ENCODE data around the gene HPS4. TPM values are rescaled to one million over a fixed set of nuclear protein-coding genes. Genes with fewer than 3 reads are reported as not detected.
A peak's percentile ranks its signal among the peaks of the same experiment; 100 is the strongest.

HPS4 gene
- total and polyA plus RNA-seq, 11 donors, result 6.2 to 15.0 (median 9.3) TPM

- Histone ChIP-seq H3K4me1 (peaks cover 0 to 6% (median 0%) of the 10 kb centered on the region in 12 donors), H3K9me3 (no peaks in the 10 kb centered on the region), H3K36me3 (peaks cover under 1 to 87% (median 71%) of the 10 kb centered on the region in 9 donors), H3K27me3 (no peaks in the 10 kb centered on the region), H3K27ac (no peak overlapping the region), H3K4me3 (no peak overlapping the region)
- no peak for ATAC-seq
- 95 to 96% (median 96%) methylated on average over 26 of the region's 26 CpGs for WGBS, 4 donors
- intact Hi-C loops (cut with DNase I), result loop anchor here in 1 of 10 donors (10.0 kb wide), 1 partner anchor 53 kb away; no protein-coding TSS in a partner anchor
- TF ChIP-seq, protein P1, sequence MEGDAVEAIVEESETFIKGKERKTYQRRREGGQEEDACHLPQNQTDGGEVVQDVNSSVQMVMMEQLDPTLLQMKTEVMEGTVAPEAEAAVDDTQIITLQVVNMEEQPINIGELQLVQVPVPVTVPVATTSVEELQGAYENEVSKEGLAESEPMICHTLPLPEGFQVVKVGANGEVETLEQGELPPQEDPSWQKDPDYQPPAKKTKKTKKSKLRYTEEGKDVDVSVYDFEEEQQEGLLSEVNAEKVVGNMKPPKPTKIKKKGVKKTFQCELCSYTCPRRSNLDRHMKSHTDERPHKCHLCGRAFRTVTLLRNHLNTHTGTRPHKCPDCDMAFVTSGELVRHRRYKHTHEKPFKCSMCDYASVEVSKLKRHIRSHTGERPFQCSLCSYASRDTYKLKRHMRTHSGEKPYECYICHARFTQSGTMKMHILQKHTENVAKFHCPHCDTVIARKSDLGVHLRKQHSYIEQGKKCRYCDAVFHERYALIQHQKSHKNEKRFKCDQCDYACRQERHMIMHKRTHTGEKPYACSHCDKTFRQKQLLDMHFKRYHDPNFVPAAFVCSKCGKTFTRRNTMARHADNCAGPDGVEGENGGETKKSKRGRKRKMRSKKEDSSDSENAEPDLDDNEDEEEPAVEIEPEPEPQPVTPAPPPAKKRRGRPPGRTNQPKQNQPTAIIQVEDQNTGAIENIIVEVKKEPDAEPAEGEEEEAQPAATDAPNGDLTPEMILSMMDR (IDR thresholded peaks at IDR 0.05), result no peak
- no peak for TF ChIP-seq POLR2A (IDR thresholded peaks at IDR 0.05)
- DNase-seq, result no peak
Observed at GRCh38 chr22:26457661-26458272, 25.8 kb downstream of the HPS4 start.

- DNase-seq (peak in 1 of 5 donors; percentile 9), ATAC-seq (no peak)
- no peaks in the 10 kb centered on the region for H3K9me3 ChIP-seq
- no peaks in the 10 kb centered on the region for H3K27me3 ChIP-seq
- 77 to 89% (median 85%) methylated on average over 5 of the region's 5 CpGs for WGBS, 4 donors
- no peak overlapping the region for H3K4me3 ChIP-seq
- H3K4me1 ChIP-seq, result peaks cover 0 to under 1% (median 0%) of the 10 kb centered on the region in 12 donors
- peaks cover 3 to 76% (median 66%) of the 10 kb centered on the region in 9 donors for H3K36me3 ChIP-seq
- H3K27ac ChIP-seq, result no peak overlapping the region
- intact Hi-C loops (cut with DNase I), result loop anchor here in 1 of 10 donors (10.0 kb wide), 1 partner anchor 49 kb away; no protein-coding TSS in a partner anchor
- TF ChIP-seq, protein P1 (IDR thresholded peaks at IDR 0.05), result no peak
- no peak for TF ChIP-seq POLR2A (IDR thresholded peaks at IDR 0.05)
Observed at GRCh38 chr22:26453812-26454500, 29.6 kb downstream of the HPS4 start.

DNA sequence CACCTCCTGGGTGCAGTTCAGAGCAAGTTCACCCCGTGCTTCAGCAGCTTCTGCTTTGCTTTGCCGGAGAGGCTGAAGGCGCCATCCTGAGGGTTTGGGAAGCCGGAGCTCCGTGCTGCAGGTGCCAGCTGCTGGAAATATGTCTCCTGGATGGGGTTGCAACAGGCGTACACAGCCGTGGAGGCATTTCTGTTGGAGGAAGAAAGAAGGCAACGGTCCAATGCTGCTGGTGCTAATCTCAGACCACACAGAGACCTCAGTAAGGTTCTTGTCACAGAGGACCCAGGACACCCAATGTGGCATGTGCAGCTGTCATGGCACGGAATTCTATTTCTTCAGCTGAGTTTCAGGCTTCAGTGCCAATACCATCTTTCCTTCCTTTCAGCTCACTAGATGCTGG is 30.4 kb downstream of the HPS4 start:
- no peaks in the 10 kb centered on the region for H3K9me3 ChIP-seq
- peak in 1 of 5 donors; percentile 4 for DNase-seq
- ATAC-seq, result no peak
- 93 to 97% (median 94%) methylated on average over 9 of the region's 9 CpGs for WGBS, 4 donors
- H3K36me3 ChIP-seq, result peaks cover 3 to 70% (median 62%) of the 10 kb centered on the region in 9 donors
- no peaks in the 10 kb centered on the region for H3K27me3 ChIP-seq
- H3K4me1 ChIP-seq, result peaks cover 0 to 8% (median 0%) of the 10 kb centered on the region in 12 donors
- TF ChIP-seq, protein P1 (IDR thresholded peaks at IDR 0.05), result no peak
- no peak for TF ChIP-seq POLR2A (IDR thresholded peaks at IDR 0.05)
- no peak overlapping the region for H3K27ac ChIP-seq
- no peak overlapping the region for H3K4me3 ChIP-seq
- intact Hi-C loops (cut with DNase I), result loop anchor here in 1 of 10 donors (10.0 kb wide), 1 partner anchor 48 kb away; no protein-coding TSS in a partner anchor

Measured in heart left ventricle (tissue), 16 donors.